ENCODE data around the gene DPYSL5. TPM values are rescaled to one million over a fixed set of nuclear protein-coding genes. Genes with fewer than 3 reads are reported as not detected.

Gene DPYSL5
- 3.6 to 6.4 TPM (median 5.2 TPM) in 5 replicates for total RNA-seq (2022; extraction: Qiagen RNA extraction)

GRCh38 chr2:26847655-26848335 lies at the start of gene DPYSL5:
Gene DPYSL5 (plus strand): TSS chr2:26848132. CDS start chr2:26898500, 50,368 bp downstream.

GRCh38 chr2:26970244-26970927 lies 122.5 kb downstream of the DPYSL5 start, which contains the start of gene MAPRE3:
Gene MAPRE3 (plus strand): TSS chr2:26970637. CDS start chr2:27022219, 51,582 bp downstream.

Other genes starting within 250 kb of the DPYSL5 start
- gene CIB4, start 206.8 kb upstream of the DPYSL5 start, total RNA-seq (2022; extraction: Qiagen RNA extraction) = 0.20 to 0.42 TPM in 2 of 5 replicates, not detected in the others
- gene KCNK3, start 155.4 kb upstream of the DPYSL5 start, total RNA-seq (2022; extraction: Qiagen RNA extraction) = 0.45 to 0.86 TPM (median 0.64 TPM) in 5 replicates
- 32.4 to 44.5 TPM (median 43.1 TPM) in 5 replicates for gene SLC35F6, start 83.8 kb upstream of the DPYSL5 start, total RNA-seq (2022; extraction: Qiagen RNA extraction)
- gene CENPA, start 62.1 kb upstream of the DPYSL5 start, total RNA-seq (2022; extraction: Qiagen RNA extraction) = 38.8 to 53.8 TPM (median 51.0 TPM) in 5 replicates
- 8.5 to 11.4 TPM (median 9.9 TPM) in 5 replicates for gene MAPRE3, start 122.5 kb downstream of the DPYSL5 start, total RNA-seq (2022; extraction: Qiagen RNA extraction)
- 47.0 to 70.0 TPM (median 69.4 TPM) in 5 replicates for gene TMEM214, start 184.8 kb downstream of the DPYSL5 start, total RNA-seq (2022; extraction: Qiagen RNA extraction)
- 28.5 to 34.9 TPM (median 34.4 TPM) in 5 replicates for gene AGBL5, start 203.5 kb downstream of the DPYSL5 start, total RNA-seq (2022; extraction: Qiagen RNA extraction)
- gene OST4, start 223.5 kb downstream of the DPYSL5 start, total RNA-seq (2022; extraction: Qiagen RNA extraction) = 529 to 708 TPM (median 553 TPM) in 5 replicates
- gene EMILIN1, start 230.5 kb downstream of the DPYSL5 start, total RNA-seq (2022; extraction: Qiagen RNA extraction) = 0.32 to 0.57 TPM (median 0.43 TPM) in 5 replicates
- 7.6 to 9.1 TPM (median 8.3 TPM) in 5 replicates for gene KHK, start 238.6 kb downstream of the DPYSL5 start, total RNA-seq (2022; extraction: Qiagen RNA extraction)

Data from A549 treated with dexamethasone at 1 μM for 4 hours (cell line).